PC-3 (cell line): ENCODE measurements around the gene SOX4. TPM values are rescaled to one million over a fixed set of nuclear protein-coding genes. Genes with fewer than 3 reads are reported as not detected.

Experiments
- ATAC-seq: fragments of 200-7000 bp; cut with Tn5 transposase; 2 replicates; pipeline ENCODE4 v1.9.1; 2020; ENCODE audit warnings: mild to moderate bottlenecking, moderate library complexity
- BruUV-seq: library from RNA; stranded (reverse); fragments of 400-500 nt; replicated peaks from 2 replicates; lab custom pipeline; 2021; lab: Mats Ljungman, UMichigan
- CTCF ChIA-PET: fragments of 300-600 bp; sonication (Branson Sonifier 250); formaldehyde crosslinking; loops from one replicate; lab custom pipeline; 2022; ENCODE audit warnings: antibody characterized with exemption; lab: Charles Lee
- POLR2A ChIA-PET: fragments of 300-600 bp; sonication (Branson Sonifier 250); formaldehyde crosslinking; loops from one replicate; lab custom pipeline; 2022; ENCODE audit warnings: antibody characterized with exemption; ENCODE audit not compliant: unreplicated experiment; lab: Charles Lee
- DNase-seq: peaks from one replicate; pipeline ENCODE4 v3.0.0-alpha.2; 2015
- H2AFZ ChIP-seq: fragments of 300-600 bp; sonication (generic); 2 replicates; pipeline ENCODE4 v1.6.0; 2016; ENCODE audit warnings: antibody characterized with exemption, low read length
- H3F3A ChIP-seq: fragments of 300-600 bp; sonication (generic); one replicate; pipeline ENCODE4 v1.6.0; 2017; ENCODE audit warnings: antibody characterized with exemption, low read length, control low read depth, mild to moderate bottlenecking; ENCODE audit not compliant: unreplicated experiment
- H3K27ac ChIP-seq: fragments of 300-600 bp; sonication (generic); 2 replicates; pipeline ENCODE4 v1.5.1; 2016; ENCODE audit warnings: mild to moderate bottlenecking, low read length
- H3K27me3 ChIP-seq: fragments of 300-600 bp; sonication (generic); 2 replicates; pipeline ENCODE4 v1.6.1; 2016; ENCODE audit warnings: low read length, mixed read lengths
- H3K36me3 ChIP-seq: fragments of 300-600 bp; sonication (generic); 2 replicates; pipeline ENCODE4 v1.6.1; 2016; ENCODE audit warnings: low read depth, mixed run types, low read length, mixed read lengths
- H3K4me1 ChIP-seq: fragments of 300-600 bp; sonication (generic); 2 replicates; pipeline ENCODE4 v1.5.1; 2016; ENCODE audit warnings: low read length; ENCODE audit not compliant: insufficient read depth
- H3K4me2 ChIP-seq: fragments of 300-600 bp; sonication (generic); 2 replicates; pipeline ENCODE4 v1.6.0; 2016; ENCODE audit warnings: low read length
- H3K4me3 ChIP-seq: fragments of 300-600 bp; sonication (generic); 2 replicates; pipeline ENCODE4 v1.5.1; 2016; ENCODE audit warnings: mild to moderate bottlenecking, low read length, mixed read lengths
- H3K79me2 ChIP-seq: fragments of 300-600 bp; sonication (generic); 2 replicates; pipeline ENCODE4 v1.6.1; 2017; ENCODE audit warnings: low read length, mixed read lengths
- H3K9ac ChIP-seq: fragments of 300-600 bp; sonication (generic); 2 replicates; pipeline ENCODE4 v1.6.0; 2016; ENCODE audit warnings: mild to moderate bottlenecking, low read length
- H3K9me2 ChIP-seq: fragments of 300-600 bp; sonication (generic); replicated peaks from 2 replicates; pipeline ENCODE4 v1.6.1; 2016; ENCODE audit warnings: mixed run types, low read length, mixed read lengths
- H3K9me3 ChIP-seq: fragments of 300-600 bp; sonication (generic); 2 replicates; pipeline ENCODE4 v1.6.1; 2016; ENCODE audit warnings: low read length, mixed read lengths
- H4K20me1 ChIP-seq: fragments of 300-600 bp; sonication (generic); 2 replicates; pipeline ENCODE4 v1.6.1; 2016; ENCODE audit warnings: low read length, mixed read lengths
- EZH2 ChIP-seq: fragments of 300-600 bp; sonication (generic); IDR thresholded peaks from one replicate; pipeline ENCODE4 v1.6.1; 2017; ENCODE audit warnings: antibody characterized with exemption, mild to moderate bottlenecking, low read length; ENCODE audit not compliant: unreplicated experiment
- EZH2phosphoT487 ChIP-seq: fragments of 300-600 bp; sonication (generic); IDR thresholded peaks from 2 replicates; pipeline ENCODE4 v1.6.1; 2018; ENCODE audit warnings: mild to moderate bottlenecking, antibody characterized with exemption, low read length, borderline replicate concordance
- intact Hi-C: fragments of 100-400 bp; cut with micrococcal nuclease; formaldehyde crosslinking; loops from 2 replicates; pipeline ENCODE4 v1.9.0; 2023
- total RNA-seq: library from RNA; depleted of rRNA; stranded (reverse); fragments of >200 nt; gene quantifications from 2 replicates; pipeline ENCODE4 v1.2.3, GENCODE V29; 2014
- TF ChIP-seq, protein P1 (sequence below): fragments of 300-600 bp; sonication (generic); conservative IDR thresholded peaks from 2 replicates; pipeline ENCODE4 v1.5.1; 2017; ENCODE audit warnings: antibody characterized with exemption, low read depth, mild to moderate bottlenecking, low read length

The SOX4 gene
- total RNA-seq, 1 experiment from 2014 or later, result 46.1 TPM

DNA sequence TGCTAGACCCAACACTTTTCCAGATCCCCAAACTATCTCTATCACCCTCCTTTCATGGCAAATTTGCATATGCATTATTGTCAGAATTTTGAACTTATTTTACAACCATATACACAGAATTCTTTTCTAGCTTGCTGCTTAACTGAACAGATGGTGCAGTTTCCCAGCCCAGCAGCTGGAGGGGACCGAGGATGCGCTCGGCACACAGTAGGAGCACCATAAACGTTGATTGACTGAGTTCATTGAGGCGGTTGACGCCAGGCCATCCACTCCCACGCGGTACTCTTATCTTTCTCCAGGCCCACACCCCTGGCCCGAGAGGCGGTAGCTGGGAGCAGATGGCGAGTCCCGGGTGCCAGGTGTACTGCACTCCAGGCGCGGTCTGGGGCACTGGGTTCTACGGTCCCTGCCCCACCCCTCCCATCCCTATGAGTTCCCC, 6.8 kb upstream of the SOX4 start:
- peak; percentile 20 for ATAC-seq
- intact Hi-C loops, result loop anchor here (1.0 to 10.0 kb wide), 4 partner anchors 29 to 254 kb away; no protein-coding TSS in a partner anchor
- no TSS peak for BruUV-seq
- Histone ChIP-seq H4K20me1 (no peaks in the 10 kb centered on the region), H3K27me3 (no peaks in the 10 kb centered on the region), H2AFZ (peak overlapping the region; percentile 88), H3K4me2 (peak overlapping the region; percentile 97), H3K9me2 (no peaks in the 10 kb centered on the region), H3K27ac (peak overlapping the region; percentile 85), H3K9me3 (no peaks in the 10 kb centered on the region), H3F3A (no peaks in the 10 kb centered on the region), H3K36me3 (no peaks in the 10 kb centered on the region), H3K4me3 (peak overlapping the region; percentile 92), H3K79me2 (0 out of 2 replicates have a peak, but pooled peaks cover 5% of the 10 kb centered on the region), H3K9ac (peak overlapping the region; percentile 86), H3K4me1 (peaks cover 23% of the 10 kb centered on the region)
- TF ChIP-seq EZH2, result no peak
- TF ChIP-seq, protein P1, sequence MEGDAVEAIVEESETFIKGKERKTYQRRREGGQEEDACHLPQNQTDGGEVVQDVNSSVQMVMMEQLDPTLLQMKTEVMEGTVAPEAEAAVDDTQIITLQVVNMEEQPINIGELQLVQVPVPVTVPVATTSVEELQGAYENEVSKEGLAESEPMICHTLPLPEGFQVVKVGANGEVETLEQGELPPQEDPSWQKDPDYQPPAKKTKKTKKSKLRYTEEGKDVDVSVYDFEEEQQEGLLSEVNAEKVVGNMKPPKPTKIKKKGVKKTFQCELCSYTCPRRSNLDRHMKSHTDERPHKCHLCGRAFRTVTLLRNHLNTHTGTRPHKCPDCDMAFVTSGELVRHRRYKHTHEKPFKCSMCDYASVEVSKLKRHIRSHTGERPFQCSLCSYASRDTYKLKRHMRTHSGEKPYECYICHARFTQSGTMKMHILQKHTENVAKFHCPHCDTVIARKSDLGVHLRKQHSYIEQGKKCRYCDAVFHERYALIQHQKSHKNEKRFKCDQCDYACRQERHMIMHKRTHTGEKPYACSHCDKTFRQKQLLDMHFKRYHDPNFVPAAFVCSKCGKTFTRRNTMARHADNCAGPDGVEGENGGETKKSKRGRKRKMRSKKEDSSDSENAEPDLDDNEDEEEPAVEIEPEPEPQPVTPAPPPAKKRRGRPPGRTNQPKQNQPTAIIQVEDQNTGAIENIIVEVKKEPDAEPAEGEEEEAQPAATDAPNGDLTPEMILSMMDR, result no peak
- no peak for TF ChIP-seq EZH2phosphoT487
- ChIA-PET POLR2A (interaction anchor here (0.5 to 2.0 kb wide), 2 partner anchors 48 to 564 kb away, joined by 3 to 8 read pairs; no protein-coding TSS in a partner anchor), CTCF (no interaction called here)
- DNase-seq, result no peak

DNA sequence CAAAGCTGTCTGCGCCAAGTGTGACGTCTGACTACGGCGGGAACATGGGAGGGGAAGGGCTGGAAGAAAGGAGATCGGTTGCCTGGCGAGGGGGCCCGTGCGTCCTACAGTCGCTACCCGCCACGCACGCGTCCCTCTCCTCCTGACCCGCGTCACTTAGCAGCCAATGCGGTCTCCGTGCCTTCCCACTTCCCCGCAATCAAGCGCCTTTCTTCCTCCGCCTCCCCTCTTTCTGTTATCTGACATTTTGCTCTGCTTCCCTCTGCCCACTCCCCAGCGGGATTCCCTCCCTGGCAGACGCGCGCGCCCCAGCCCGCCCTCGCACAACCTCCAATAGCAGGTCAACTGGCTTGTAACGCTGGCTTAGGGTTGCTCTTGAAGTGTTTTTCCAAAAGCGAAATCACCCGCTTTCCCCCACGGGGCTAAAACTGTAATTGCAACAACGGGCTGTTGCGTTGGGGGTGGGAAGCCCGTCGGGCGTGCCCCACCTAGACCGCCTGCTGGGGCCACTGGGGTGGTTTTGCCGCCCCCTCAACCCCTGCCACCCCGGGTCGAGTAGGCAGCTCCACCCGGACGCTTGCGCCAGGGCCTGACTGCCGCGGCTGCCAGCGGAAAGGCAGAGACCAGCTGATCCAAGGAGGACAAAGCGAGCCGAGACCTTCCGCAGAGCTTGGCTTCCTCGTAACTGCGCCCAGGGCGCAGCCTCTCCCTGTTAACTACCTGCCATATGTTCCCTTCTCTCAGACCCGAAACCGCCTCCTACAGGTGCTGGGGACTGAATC, 6.2 kb upstream of the SOX4 start:
- BruUV-seq, result no TSS peak
- POLR2A ChIA-PET, result interaction anchor here (0.5 to 2.0 kb wide), 4 partner anchors 48 to 565 kb away, joined by 3 to 8 read pairs (median 4); no protein-coding TSS in a partner anchor
- intact Hi-C loops, result loop anchor here (1.0 to 10.0 kb wide), 4 partner anchors 30 to 255 kb away; no protein-coding TSS in a partner anchor

More for the DNA sequence above, 6.2 kb upstream of the SOX4 start:
- Histone ChIP-seq H3K4me3 (peak overlapping the region; percentile 92), H3K36me3 (no peaks in the 10 kb centered on the region), H3K4me1 (peaks cover 23% of the 10 kb centered on the region), H4K20me1 (no peaks in the 10 kb centered on the region), H3K27me3 (no peaks in the 10 kb centered on the region), H3K4me2 (peak overlapping the region; percentile 97), H2AFZ (peak overlapping the region; percentile 88), H3K9me2 (no peaks in the 10 kb centered on the region), H3K9me3 (no peaks in the 10 kb centered on the region), H3K9ac (peak overlapping the region; percentile 86), H3F3A (no peaks in the 10 kb centered on the region), H3K79me2 (0 out of 2 replicates have a peak, but pooled peaks cover 7% of the 10 kb centered on the region), H3K27ac (peak overlapping the region; percentile 85)
- peak; percentile 69 for DNase-seq
- no peak for TF ChIP-seq EZH2
- TF ChIP-seq EZH2phosphoT487, result no peak
- TF ChIP-seq, protein P1, result no peak
- CTCF ChIA-PET, result interaction anchor here (0.6 kb wide), 1 partner anchor 583 kb away, joined by 4 read pairs; no protein-coding TSS in a partner anchor
- peak; percentile 36 for ATAC-seq
